ENCODE measurements around the gene NID2.

Gene NID2

GRCh38 chr14:52002542-52002941 lies 66.3 kb downstream of the NID2 start:
- no peak for DNase-seq (ENCODE audit: low read depth)

GRCh38 chr14:52000696-52001095 lies 68.2 kb downstream of the NID2 start:
- DNase-seq (ENCODE audit: low read depth): no peak

- DNase-seq (ENCODE audit: low read depth): no peak
Measured at GRCh38 chr14:52000019-52000582, 68.8 kb downstream of the NID2 start.

- DNase-seq (ENCODE audit: low read depth): no peak
Measured at GRCh38 chr14:51999084-51999483, 69.8 kb downstream of the NID2 start.

- DNase-seq (ENCODE audit: low read depth): no peak
Measured at GRCh38 chr14:51998348-51998747, 70.5 kb downstream of the NID2 start.

GRCh38 chr14:51996148-51996746 lies 72.6 kb downstream of the NID2 start:
- no peak for DNase-seq (ENCODE audit: low read depth)

GRCh38 chr14:51993285-51993920 lies 75.5 kb downstream of the NID2 start:
- no peak for DNase-seq (ENCODE audit: low read depth)

GRCh38 chr14:51990488-51990887 lies 78.4 kb downstream of the NID2 start:
- no peak for DNase-seq (ENCODE audit: low read depth)

GRCh38 chr14:51989293-51990234 lies 79.3 kb downstream of the NID2 start, which contains the start of gene RTRAF:
RTRAF (plus strand) TSS chr14:51989546; CDS start chr14:51989640, 94 bp downstream.
- DNase-seq (ENCODE audit: low read depth): peak; percentile 88

GRCh38 chr14:51988221-51988620 lies 80.6 kb downstream of the NID2 start:
- DNase-seq (ENCODE audit: low read depth): no peak

- DNase-seq (ENCODE audit: low read depth): no peak
Measured at GRCh38 chr14:51981218-51981854, 87.5 kb downstream of the NID2 start.

GRCh38 chr14:51979088-51979709 lies 89.7 kb downstream of the NID2 start:
- peak; percentile 62 for DNase-seq (ENCODE audit: low read depth)

GRCh38 chr14:51978681-51979085 lies 90.2 kb downstream of the NID2 start:
- DNase-seq (ENCODE audit: low read depth): no peak

- DNase-seq (ENCODE audit: low read depth): no peak
Measured at GRCh38 chr14:51977075-51977474, 91.8 kb downstream of the NID2 start.

- DNase-seq (ENCODE audit: low read depth): no peak
Measured at GRCh38 chr14:51972566-51972965, 96.3 kb downstream of the NID2 start.

- no peak for DNase-seq (ENCODE audit: low read depth)
Measured at GRCh38 chr14:51969852-51970540, 98.9 kb downstream of the NID2 start.

GRCh38 chr14:51967521-51967920 lies 101.3 kb downstream of the NID2 start:
- DNase-seq (ENCODE audit: low read depth): no peak

GRCh38 chr14:51963286-51963685 lies 105.6 kb downstream of the NID2 start:
- no peak for DNase-seq (ENCODE audit: low read depth)

GRCh38 chr14:51962711-51963110 lies 106.1 kb downstream of the NID2 start:
- DNase-seq (ENCODE audit: low read depth): no peak

GRCh38 chr14:51960866-51961265 lies 108.0 kb downstream of the NID2 start:
- no peak for DNase-seq (ENCODE audit: low read depth)

- DNase-seq (ENCODE audit: low read depth): no peak
Measured at GRCh38 chr14:51959928-51960327, 108.9 kb downstream of the NID2 start.
